H9 (cell line): ENCODE measurements around the gene NSUN2. TPM values are rescaled to one million over a fixed set of nuclear protein-coding genes. Genes with fewer than 3 reads are reported as not detected.

Experiments
- DNase-seq: peaks from one replicate; pipeline ENCODE4 v3.0.0-alpha.2; 2017
- H2AFZ ChIP-seq: one replicate; pipeline ENCODE4 v1.6.1; 2013; ENCODE audit warnings: mild to moderate bottlenecking, low read length, control low read depth, moderate library complexity
- H2AK5ac ChIP-seq: 2 replicates; pipeline ENCODE4 v1.6.1; 2013; ENCODE audit warnings: low read length, control low read depth, mixed read lengths; ENCODE audit not compliant: insufficient read length
- H2BK120ac ChIP-seq: one replicate; pipeline ENCODE4 v1.6.1; 2013; ENCODE audit warnings: low read depth, mild to moderate bottlenecking, low read length, control low read depth, inconsistent platforms; ENCODE audit not compliant: poor library complexity, severe bottlenecking
- H2BK12ac ChIP-seq: 2 replicates; pipeline ENCODE4 v1.6.1; 2013; ENCODE audit warnings: low read length, control low read depth, mixed read lengths, low read depth; ENCODE audit not compliant: insufficient read length
- H2BK15ac ChIP-seq: 2 replicates; pipeline ENCODE4 v1.6.1; 2013; ENCODE audit warnings: low read depth, low read length, control low read depth
- H2BK20ac ChIP-seq: one replicate; pipeline ENCODE4 v1.6.1; 2013; ENCODE audit warnings: low read depth, mild to moderate bottlenecking, low read length, control low read depth, inconsistent platforms; ENCODE audit not compliant: poor library complexity, severe bottlenecking
- H2BK5ac ChIP-seq: 2 replicates; pipeline ENCODE4 v1.6.1; 2013; ENCODE audit warnings: low read length, control low read depth, mixed read lengths; ENCODE audit not compliant: insufficient read length
- H3K14ac ChIP-seq: 2 replicates; pipeline ENCODE4 v1.6.1; 2013; ENCODE audit warnings: low read length, control low read depth; ENCODE audit not compliant: insufficient read depth
- H3K18ac ChIP-seq: 2 replicates; pipeline ENCODE4 v1.6.1; 2013; ENCODE audit warnings: low read depth, mild to moderate bottlenecking, mixed read lengths, low read length, control low read depth; ENCODE audit not compliant: insufficient read length
- H3K23ac ChIP-seq: 2 replicates; pipeline ENCODE4 v1.6.1; 2013; ENCODE audit warnings: low read length, control low read depth, mixed read lengths, low read depth; ENCODE audit not compliant: insufficient read length
- H3K23me2 ChIP-seq: 2 replicates; pipeline ENCODE4 v1.6.1; 2013; ENCODE audit warnings: low read depth, mild to moderate bottlenecking, mixed read lengths, low read length, control low read depth; ENCODE audit not compliant: insufficient read length, poor library complexity, severe bottlenecking
- H3K27ac ChIP-seq: 2 replicates; pipeline ENCODE4 v1.5.1; 2013; ENCODE audit warnings: low read length, control low read depth, mixed read lengths, low read depth; ENCODE audit not compliant: insufficient read length
- H3K27me3 ChIP-seq: 2 replicates; pipeline ENCODE4 v1.6.1; 2013; ENCODE audit warnings: low read length, control low read depth, inconsistent platforms; ENCODE audit not compliant: insufficient read depth
- H3K4ac ChIP-seq: 2 replicates; pipeline ENCODE4 v1.6.1; 2013; ENCODE audit warnings: low read depth, mild to moderate bottlenecking, control low read depth, inconsistent platforms, low read length, moderate library complexity
- H3K4me1 ChIP-seq: 2 replicates; pipeline ENCODE4 v1.6.1; 2013; ENCODE audit warnings: low read length, control low read depth, inconsistent platforms; ENCODE audit not compliant: insufficient read depth
- H3K4me2 ChIP-seq: 2 replicates; pipeline ENCODE4 v1.6.1; 2013; ENCODE audit warnings: low read length, control low read depth, mixed read lengths; ENCODE audit not compliant: insufficient read length, insufficient read depth
- H3K56ac ChIP-seq: 2 replicates; pipeline ENCODE4 v1.6.1; 2013; ENCODE audit warnings: low read depth, mild to moderate bottlenecking, mixed read lengths, low read length, control low read depth; ENCODE audit not compliant: insufficient read length
- H3K79me1 ChIP-seq: 2 replicates; pipeline ENCODE4 v1.6.1; 2013; ENCODE audit warnings: low read depth, mild to moderate bottlenecking, moderate library complexity, low read length, control low read depth, inconsistent platforms; ENCODE audit not compliant: insufficient read depth, poor library complexity, severe bottlenecking
- H3K79me2 ChIP-seq: 2 replicates; pipeline ENCODE4 v1.6.1; 2013; ENCODE audit warnings: low read length, control low read depth, inconsistent platforms; ENCODE audit not compliant: insufficient read depth
- H3K9ac ChIP-seq: 2 replicates; pipeline ENCODE4 v1.6.1; 2013; ENCODE audit warnings: low read length, control low read depth, mixed read lengths; ENCODE audit not compliant: insufficient read length; ENCODE audit errors: extremely low read depth
- H3K9me3 ChIP-seq: one replicate; pipeline ENCODE4 v1.6.1; 2013; ENCODE audit warnings: low read depth, low read length, inconsistent platforms; ENCODE audit not compliant: control insufficient read depth
- H3T11ph ChIP-seq: one replicate; pipeline ENCODE4 v1.6.1; 2013; ENCODE audit warnings: mild to moderate bottlenecking, low read length, control low read depth, inconsistent platforms
- H4K20me1 ChIP-seq: one replicate; pipeline ENCODE4 v1.6.1; 2013; ENCODE audit not compliant: control insufficient read depth, insufficient read length, insufficient read depth
- H4K5ac ChIP-seq: 2 replicates; pipeline ENCODE4 v1.6.1; 2013; ENCODE audit warnings: low read depth, mild to moderate bottlenecking, mixed read lengths, low read length, control low read depth; ENCODE audit not compliant: insufficient read length
- H4K8ac ChIP-seq: replicated peaks from 2 replicates; pipeline ENCODE4 v1.6.1; 2013; ENCODE audit warnings: low read length, control low read depth, mixed read lengths, low read depth; ENCODE audit not compliant: insufficient read length
- H4K91ac ChIP-seq: 2 replicates; pipeline ENCODE4 v1.6.1; 2013; ENCODE audit warnings: low read depth, mild to moderate bottlenecking, moderate library complexity, mixed read lengths, low read length, control low read depth; ENCODE audit not compliant: insufficient read length
- H3K27ac Mint-ChIP-seq, 3 experiments: 2 replicates in 2 of 3; 3 replicates in 1 of 3; pipeline ENCODE4 v1.8.0; 2020 to 2021; ENCODE audit warnings: mixed read lengths in 3 of 3, mild to moderate bottlenecking in 1 of 3, moderate library complexity in 1 of 3
- H3K27me3 Mint-ChIP-seq: 2 replicates; pipeline ENCODE4 v1.8.0; 2021; ENCODE audit warnings: low read depth, mild to moderate bottlenecking, moderate library complexity, mixed read lengths
- H3K36me3 Mint-ChIP-seq, 3 experiments: 2 replicates in 2 of 3; 3 replicates in 1 of 3; pipeline ENCODE4 v1.8.0; 2020 to 2021; ENCODE audit warnings: low read depth in 3 of 3, mixed read lengths in 3 of 3; ENCODE audit not compliant: insufficient read depth in 1 of 3
- H3K4me1 Mint-ChIP-seq, 2 experiments: 2 replicates each; pipeline ENCODE4 v1.8.0; 2020; ENCODE audit warnings: mixed read lengths in 2 of 2
- H3K4me3 Mint-ChIP-seq, 2 experiments: 2 replicates in 1 of 2; 3 replicates in 1 of 2; pipeline ENCODE4 v1.8.0; 2020 to 2021; ENCODE audit warnings: mild to moderate bottlenecking in 2 of 2, mixed read lengths in 2 of 2, moderate library complexity in 1 of 2
- H3K9me3 Mint-ChIP-seq, 2 experiments: 2 replicates in 1 of 2; 3 replicates in 1 of 2; pipeline ENCODE4 v1.8.0; 2020; ENCODE audit warnings: mild to moderate bottlenecking in 2 of 2, mixed read lengths in 2 of 2, moderate library complexity in 1 of 2
- CTCF ChIP-seq: fragments of 200-600 bp; sonication (generic); conservative IDR thresholded peaks from 3 replicates; pipeline ENCODE4 v1.8.0; 2021; ENCODE audit warnings: antibody characterized with exemption, mild to moderate bottlenecking
- WGBS: extraction: QIAGEN DNeasy Blood & Tissue Kit; methylation state at CpG from one replicate; pipeline ENCODE4 v1.1.7; 2013; ENCODE audit warnings: missing lambda C conversion rate, low lambda C conversion rate, mixed read lengths; ENCODE audit not compliant: insufficient read length; ENCODE audit errors: extremely low coverage; 5-methylcytosine and 5-hydroxymethylcytosine counted together
- total RNA-seq: library from RNA; stranded (reverse); gene quantifications from 2 replicates; pipeline ENCODE4 v1.2.1, GENCODE V29; 2021

The NSUN2 gene
- total RNA-seq, 1 experiment from 2014 or later, result 115 TPM

- Histone ChIP-seq H4K91ac (no peak overlapping the region), H3K4me1 (no peaks in the 10 kb centered on the region), H4K20me1 (no peaks in the 10 kb centered on the region), H3K23ac (no peak overlapping the region), H3K14ac (no peak overlapping the region), H3K79me2 (no peaks in the 10 kb centered on the region), H3K27me3 (no peaks in the 10 kb centered on the region), H4K5ac (no peak overlapping the region), H2BK120ac (no peak overlapping the region), H2BK12ac (no peak overlapping the region), H2BK15ac (no peak overlapping the region), H3K9me3 (no peaks in the 10 kb centered on the region), H3K23me2 (no peaks in the 10 kb centered on the region), H2AFZ (no peak overlapping the region), H4K8ac (no peak overlapping the region), H2AK5ac (no peak overlapping the region), H3K56ac (no peak overlapping the region), H3K9ac (no peak overlapping the region), H2BK5ac (no peak overlapping the region), H3K4ac (no peak overlapping the region), H3K18ac (no peak overlapping the region), H3K4me2 (no peak overlapping the region), H2BK20ac (no peak overlapping the region), H3K79me1 (no peaks in the 10 kb centered on the region), H3T11ph (no peak overlapping the region), H3K27ac (no peak overlapping the region)
- Mint-ChIP-seq H3K27me3 (no peaks in the 10 kb centered on the region), H3K27ac (0 out of 7 replicates have a peak overlapping the region, but pooled peaks of 1 of the 3 experiments have one; percentile 39), H3K36me3 (peaks cover 18 to 50% (median 47%) of the 10 kb centered on the region in 3 experiments; a peak in 6 of 7 replicates), H3K4me3 (no peak overlapping the region), H3K9me3 (no peaks in the 10 kb centered on the region), H3K4me1 (0 out of 4 replicates have a peak, but pooled peaks cover 0 to 2% of the 10 kb centered on the region in 2 experiments)
- no peak for DNase-seq
- TF ChIP-seq CTCF, result no peak
- WGBS, result no CpG with 5 or more reads among the region's 5 CpGs
These were observed 36.5 kb downstream of the NSUN2 start for GRCh38 chr5:6596388-6596787.
